ENCODE results near the gene ZNF414. TPM values are rescaled to one million over a fixed set of nuclear protein-coding genes. Genes with fewer than 3 reads are reported as not detected.
A peak's percentile ranks its signal among the peaks of the same experiment; 100 is the strongest.
"Not testable (repeated sequence)": the region's sequence is repeated elsewhere in the genome, so short reads cannot be mapped to it uniquely, and the experiment has no call there.

The ZNF414 gene
- total RNA-seq, 4 donors from 2014 or later, result 3.6 to 18.9 (median 10.3) TPM

- 4 to 8% methylated on average over 4 to 15 of the region's 15 CpGs for WGBS, 2 donors (ENCODE audit: low coverage in 1 of 2)
- no peak for ATAC-seq
These were observed 11.4 kb upstream of the ZNF414 start for GRCh38 chr19:8525401-8525684.

GRCh38 chr19:8519388-8519787 is 5.4 kb upstream of the ZNF414 start:
- ATAC-seq, result no peak
- H3K4me3 ChIP-seq, result no peak overlapping the region
- no peak overlapping the region for H3K27ac ChIP-seq
- no peaks in the 10 kb centered on the region for H3K27me3 ChIP-seq
- no peak for TF ChIP-seq CTCF (IDR thresholded peaks at IDR 0.05)
- no peak for TF ChIP-seq EP300 (IDR thresholded peaks at IDR 0.05)
- TF ChIP-seq POLR2A (IDR thresholded peaks at IDR 0.05), result no peak
- TF ChIP-seq POLR2AphosphoS5 (IDR thresholded peaks at IDR 0.05), result no peak
- H3K9me3 ChIP-seq, result no peaks in the 10 kb centered on the region
- peaks cover 0 to 6% (median 3%) of the 10 kb centered on the region in 3 donors for H3K4me1 ChIP-seq
- WGBS, 2 donors (ENCODE audit: low coverage in 1 of 2), result 93 to 96% methylated on average over 4 to 6 of the region's 6 CpGs
- H3K36me3 ChIP-seq, result no peaks in the 10 kb centered on the region

More at GRCh38 chr19:8525401-8525684, 11.4 kb upstream of the ZNF414 start:
- Histone ChIP-seq H3K4me1 (peaks cover 0 to 20% (median 4%) of the 10 kb centered on the region in 3 donors), H3K27ac (peak overlapping the region; percentile 62 to 91 (median 90)), H3K9me3 (no peaks in the 10 kb centered on the region), H3K36me3 (no peaks in the 10 kb centered on the region), H3K4me3 (peak overlapping the region; percentile 33 to 65), H3K27me3 (no peaks in the 10 kb centered on the region)
- peak in 3 of 4 experiments; percentile 8 to 18 (median 16) for TF ChIP-seq CTCF (IDR thresholded peaks at IDR 0.05)
- no peak for TF ChIP-seq POLR2A (IDR thresholded peaks at IDR 0.05)

GRCh38 chr19:8518536-8518935 is 4.6 kb upstream of the ZNF414 start:
- H3K4me3 ChIP-seq, result no peak overlapping the region
- no peak for ATAC-seq
- WGBS, 2 donors (ENCODE audit: low coverage in 1 of 2), result 78 to 82% methylated on average over 7 to 11 of the region's 11 CpGs
- no peak for TF ChIP-seq POLR2A (IDR thresholded peaks at IDR 0.05)
- no peak for TF ChIP-seq CTCF (IDR thresholded peaks at IDR 0.05)
- no peak for TF ChIP-seq EP300 (IDR thresholded peaks at IDR 0.05)
- no peak for TF ChIP-seq POLR2AphosphoS5 (IDR thresholded peaks at IDR 0.05)
- H3K27me3 ChIP-seq, result no peaks in the 10 kb centered on the region
- peaks cover 0 to 11% (median 4%) of the 10 kb centered on the region in 3 donors for H3K4me1 ChIP-seq
- no peaks in the 10 kb centered on the region for H3K36me3 ChIP-seq
- H3K9me3 ChIP-seq, result no peaks in the 10 kb centered on the region
- peak overlapping the region in 1 of 4 donors; percentile 47 for H3K27ac ChIP-seq

- H3K36me3 ChIP-seq, result no peaks in the 10 kb centered on the region
- peak overlapping the region in 1 of 4 donors; percentile 22 for H3K27ac ChIP-seq
- no peaks in the 10 kb centered on the region for H3K9me3 ChIP-seq
- 33 to 54% methylated on average over 6 to 9 of the region's 10 CpGs for WGBS, 2 donors (ENCODE audit: low coverage in 1 of 2)
- no peaks in the 10 kb centered on the region for H3K27me3 ChIP-seq
- H3K4me1 ChIP-seq, result peaks cover 4 to 18% (median 10%) of the 10 kb centered on the region in 3 donors
- no peak for TF ChIP-seq EP300 (IDR thresholded peaks at IDR 0.05)
- TF ChIP-seq POLR2AphosphoS5 (IDR thresholded peaks at IDR 0.05), result no peak
- TF ChIP-seq POLR2A (IDR thresholded peaks at IDR 0.05), result no peak
- TF ChIP-seq CTCF (IDR thresholded peaks at IDR 0.05), result no peak
- ATAC-seq, result no peak
- no peak overlapping the region for H3K4me3 ChIP-seq
These were observed 3.8 kb upstream of the ZNF414 start for GRCh38 chr19:8517551-8518442.

- 73 to 93% methylated on average over 10 to 11 of the region's 11 CpGs for WGBS, 2 donors (ENCODE audit: low coverage in 1 of 2)
- TF ChIP-seq CTCF (IDR thresholded peaks at IDR 0.05) (no peak), EP300 (IDR thresholded peaks at IDR 0.05) (no peak), POLR2AphosphoS5 (IDR thresholded peaks at IDR 0.05) (no peak), POLR2A (IDR thresholded peaks at IDR 0.05) (no peak)
- H3K27ac ChIP-seq, result no peak overlapping the region
- ATAC-seq, result no peak
- H3K27me3 ChIP-seq, result no peaks in the 10 kb centered on the region
- no peaks in the 10 kb centered on the region for H3K9me3 ChIP-seq
- H3K36me3 ChIP-seq, result peaks cover 0 to 15% of the 10 kb centered on the region in 2 donors
- peaks cover 4 to 34% (median 23%) of the 10 kb centered on the region in 3 donors for H3K4me1 ChIP-seq
- H3K4me3 ChIP-seq, result no peak overlapping the region
These were observed 1.4 kb upstream of the ZNF414 start for GRCh38 chr19:8515317-8515716.

- 44 to 53% methylated on average over 5 to 12 of the region's 21 CpGs for WGBS, 2 donors (ENCODE audit: low coverage in 1 of 2)
- peaks cover 4 to 34% (median 23%) of the 10 kb centered on the region in 3 donors for H3K4me1 ChIP-seq
- H3K27ac ChIP-seq, result peak overlapping the region; percentile 94 to 100 (median 98)
These were observed 590 bp upstream of the ZNF414 start for GRCh38 chr19:8514505-8515009.

More at GRCh38 chr19:8514505-8515009, 590 bp upstream of the ZNF414 start:
- not testable (repeated sequence) for H3K27me3 ChIP-seq, H3K9me3 ChIP-seq, ATAC-seq
- H3K4me3 ChIP-seq, result peak overlapping the region; percentile 81 to 85
- peaks cover 0 to 16% of the 10 kb centered on the region in 2 donors for H3K36me3 ChIP-seq

Data from gastroesophageal sphincter (tissue), 4 donors.